ENCODE data around the gene RABGAP1L.

Gene RABGAP1L

DNA sequence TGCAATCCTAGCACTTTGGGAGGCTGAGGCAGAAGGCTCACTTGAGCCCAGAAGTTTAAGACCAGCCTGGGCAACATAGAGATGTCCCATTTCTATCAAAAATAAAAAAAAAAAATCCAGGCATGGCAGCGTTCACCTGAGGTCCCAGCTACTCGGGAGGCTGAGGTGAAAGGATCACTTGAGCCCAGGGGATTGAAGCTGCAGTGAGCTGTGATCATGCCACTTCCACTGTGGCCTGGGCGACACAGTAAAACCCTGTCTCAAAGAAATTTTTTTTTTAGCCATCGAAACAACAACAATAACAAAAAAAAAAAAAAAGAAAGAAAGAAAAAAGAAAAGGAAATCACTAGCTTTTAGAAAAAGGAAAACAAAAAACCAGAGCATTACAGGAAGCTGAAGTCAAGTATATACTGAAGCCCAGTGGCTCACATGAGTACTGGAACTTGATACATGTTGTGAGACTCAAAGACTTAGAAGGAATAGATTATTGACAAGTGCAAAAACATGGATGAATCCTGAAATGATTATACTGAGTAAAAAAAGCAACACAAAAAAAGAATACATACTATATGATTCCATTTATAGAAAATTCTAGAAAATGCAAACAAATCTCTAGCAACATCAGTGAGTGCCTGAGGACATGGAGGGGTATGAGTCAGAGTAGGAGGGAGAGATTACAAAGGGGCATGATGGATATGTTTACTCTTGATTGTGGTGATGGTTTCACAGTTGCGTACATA is 6.1 kb upstream of the RABGAP1L start:
- TF ChIP-seq, protein P1, sequence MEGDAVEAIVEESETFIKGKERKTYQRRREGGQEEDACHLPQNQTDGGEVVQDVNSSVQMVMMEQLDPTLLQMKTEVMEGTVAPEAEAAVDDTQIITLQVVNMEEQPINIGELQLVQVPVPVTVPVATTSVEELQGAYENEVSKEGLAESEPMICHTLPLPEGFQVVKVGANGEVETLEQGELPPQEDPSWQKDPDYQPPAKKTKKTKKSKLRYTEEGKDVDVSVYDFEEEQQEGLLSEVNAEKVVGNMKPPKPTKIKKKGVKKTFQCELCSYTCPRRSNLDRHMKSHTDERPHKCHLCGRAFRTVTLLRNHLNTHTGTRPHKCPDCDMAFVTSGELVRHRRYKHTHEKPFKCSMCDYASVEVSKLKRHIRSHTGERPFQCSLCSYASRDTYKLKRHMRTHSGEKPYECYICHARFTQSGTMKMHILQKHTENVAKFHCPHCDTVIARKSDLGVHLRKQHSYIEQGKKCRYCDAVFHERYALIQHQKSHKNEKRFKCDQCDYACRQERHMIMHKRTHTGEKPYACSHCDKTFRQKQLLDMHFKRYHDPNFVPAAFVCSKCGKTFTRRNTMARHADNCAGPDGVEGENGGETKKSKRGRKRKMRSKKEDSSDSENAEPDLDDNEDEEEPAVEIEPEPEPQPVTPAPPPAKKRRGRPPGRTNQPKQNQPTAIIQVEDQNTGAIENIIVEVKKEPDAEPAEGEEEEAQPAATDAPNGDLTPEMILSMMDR (conservative IDR thresholded peaks at IDR 0.05; ENCODE audit: low read depth): no peak
- POLR2A ChIA-PET (ENCODE audit: low non-redundant PET): no interaction called here
- H3K27ac ChIP-seq: peak overlapping the region; percentile 42
- DNase-seq (ENCODE audit: low spot score): peak; percentile 64
- CTCF ChIA-PET: interaction anchor here (0.6 to 1.2 kb wide), 4 partner anchors 13 to 578 kb away, joined by 3 to 7 read pairs (median 4); no protein-coding TSS in a partner anchor

DNA sequence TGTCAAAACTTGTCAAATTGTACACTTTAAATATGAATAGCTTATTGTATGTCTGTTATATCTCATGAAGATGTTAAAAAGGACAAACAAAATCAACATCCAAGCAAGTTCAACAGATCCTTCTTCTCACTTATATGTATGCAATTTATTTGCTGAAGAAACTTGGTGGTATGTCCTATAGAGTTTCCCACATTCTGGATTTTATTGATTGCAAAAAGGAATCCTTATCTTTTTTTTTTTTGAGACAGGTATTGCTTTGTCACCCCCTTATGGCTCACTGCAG is 5.6 kb upstream of the RABGAP1L start:
- DNase-seq (ENCODE audit: low spot score): no peak
- POLR2A ChIA-PET (ENCODE audit: low non-redundant PET): no interaction called here
- CTCF ChIA-PET: interaction anchor here (0.6 to 1.2 kb wide), 3 partner anchors 13 to 577 kb away, joined by 3 to 4 read pairs (median 3); no protein-coding TSS in a partner anchor
- no peak overlapping the region for H3K27ac ChIP-seq
- TF ChIP-seq, protein P1 (conservative IDR thresholded peaks at IDR 0.05; ENCODE audit: low read depth): no peak

DNA sequence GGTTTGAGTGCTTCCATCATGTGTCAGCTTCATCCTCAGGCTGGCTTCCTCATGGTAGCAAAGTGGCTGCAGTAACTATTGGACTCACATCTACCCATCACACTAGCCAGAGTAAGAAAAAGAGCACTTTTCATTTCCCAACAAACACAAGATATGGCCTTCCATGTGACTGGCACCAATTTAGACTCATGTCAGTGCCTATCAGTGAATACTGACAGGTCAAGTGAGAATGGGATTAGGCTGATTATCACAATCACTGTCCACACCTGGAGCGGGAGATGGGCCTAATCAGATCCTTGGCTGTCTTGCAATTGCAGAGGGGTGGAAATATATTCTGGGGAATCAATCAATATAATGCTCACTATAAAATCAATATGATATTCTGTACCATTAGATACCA is 2.9 kb upstream of the RABGAP1L start:
- TF ChIP-seq, protein P1 (conservative IDR thresholded peaks at IDR 0.05; ENCODE audit: low read depth): no peak
- ChIA-PET POLR2A (ENCODE audit: low non-redundant PET) (no interaction called here), CTCF (no interaction called here)
- DNase-seq (ENCODE audit: low spot score): no peak
- no peak overlapping the region for H3K27ac ChIP-seq

DNA sequence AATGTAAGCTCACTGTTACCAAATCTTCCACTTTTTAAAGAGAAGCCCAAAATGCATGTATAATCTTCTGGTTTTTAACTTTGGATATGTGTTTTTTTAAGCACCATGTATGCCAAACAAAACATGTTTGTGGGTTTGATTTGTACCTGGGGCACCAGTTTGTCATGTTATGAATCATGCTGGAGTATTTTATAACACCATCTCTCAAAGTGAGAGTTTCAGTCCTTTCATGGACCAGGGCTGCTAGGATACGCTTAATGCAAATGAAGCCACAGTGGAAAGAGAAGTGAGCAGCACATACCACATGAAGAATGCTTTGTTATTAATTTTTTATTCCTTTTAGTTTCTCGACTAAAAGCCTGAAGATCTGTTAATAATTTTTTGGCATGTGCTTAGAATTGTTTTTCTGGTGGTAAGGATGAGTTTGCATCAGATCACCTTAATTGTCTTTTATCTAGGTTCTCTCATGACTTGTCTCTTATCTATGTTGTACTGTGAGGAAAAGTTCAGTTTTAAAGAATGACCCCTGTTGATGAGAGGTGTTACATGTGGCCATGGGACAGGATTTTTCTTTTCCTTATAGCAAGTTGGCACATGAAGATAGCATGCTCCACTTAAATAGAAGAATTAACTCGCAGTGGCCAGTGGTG is 2.0 kb upstream of the RABGAP1L start:
- DNase-seq (ENCODE audit: low spot score): no peak
- ChIA-PET POLR2A (ENCODE audit: low non-redundant PET) (no interaction called here), CTCF (no interaction called here)
- TF ChIP-seq, protein P1 (conservative IDR thresholded peaks at IDR 0.05; ENCODE audit: low read depth): no peak
- H3K27ac ChIP-seq: no peak overlapping the region

DNA sequence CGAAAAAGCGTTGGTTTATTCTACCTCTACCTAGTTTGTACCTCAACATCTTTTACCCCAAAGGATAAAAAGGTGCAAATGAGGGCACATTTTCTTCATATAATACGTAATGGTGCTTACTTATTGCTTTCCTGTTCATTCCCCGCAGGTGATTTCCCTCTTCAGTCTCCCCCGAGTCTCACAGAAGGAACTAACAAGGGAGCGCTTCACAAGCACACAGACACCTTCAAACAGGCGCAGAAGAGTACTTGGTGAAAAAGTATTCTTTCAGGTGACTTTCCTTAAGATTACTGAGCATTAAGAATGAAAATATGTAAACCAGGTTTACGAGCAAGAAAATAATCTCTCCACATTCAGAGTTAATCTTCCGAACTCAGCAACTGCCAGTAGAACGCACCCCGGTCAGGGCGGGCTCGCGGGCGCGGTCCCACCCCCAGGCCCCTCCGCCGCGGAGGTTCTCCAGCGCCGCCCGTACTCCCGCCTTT is 511 bp upstream of the RABGAP1L start:
- H3K27ac ChIP-seq: peak overlapping the region; percentile 95
- no peak for DNase-seq (ENCODE audit: low spot score)
- TF ChIP-seq, protein P1 (conservative IDR thresholded peaks at IDR 0.05; ENCODE audit: low read depth): no peak
- POLR2A ChIA-PET (ENCODE audit: low non-redundant PET): no interaction called here
- CTCF ChIA-PET: no interaction called here

DNA sequence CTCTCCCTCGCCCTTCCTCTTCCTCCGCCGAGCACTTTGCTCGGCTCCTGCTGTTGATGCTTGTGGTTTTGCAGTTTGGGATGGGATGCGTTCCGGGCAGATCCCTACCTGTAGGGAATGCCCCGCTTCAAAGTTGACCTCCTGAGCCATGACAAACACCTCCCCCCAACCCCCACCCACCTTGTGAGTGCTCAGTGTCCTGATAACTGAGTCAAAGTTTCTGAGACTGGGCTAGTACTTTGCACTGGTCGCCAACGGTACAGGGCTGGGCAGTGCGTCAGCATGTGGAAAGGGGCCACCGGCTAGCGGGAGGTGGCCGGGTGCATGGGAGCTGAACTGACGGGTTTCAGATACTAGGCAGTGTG is 771 bp downstream of the RABGAP1L start:
- TF ChIP-seq, protein P1 (conservative IDR thresholded peaks at IDR 0.05; ENCODE audit: low read depth): no peak
- CTCF ChIA-PET: no interaction called here
- POLR2A ChIA-PET (ENCODE audit: low non-redundant PET): no interaction called here
- H3K27ac ChIP-seq: peak overlapping the region; percentile 95
- peak; percentile 48 for DNase-seq (ENCODE audit: low spot score)

All from RWPE1 (cell line).